Epithelial cell of esophagus (primary cell): ENCODE measurements around the gene DUSP22.

Source experiments
- DNase-seq: peaks from one replicate; pipeline ENCODE4 v3.0.0; 2010; ENCODE audit warnings: low read depth
- H3K4me3 ChIP-seq: 2 replicates; pipeline ENCODE4 v1.5.1; 2011; ENCODE audit warnings: mild to moderate bottlenecking, low read length, control low read depth
- CTCF ChIP-seq: IDR thresholded peaks from 2 replicates; pipeline ENCODE4 v1.5.1; 2011; ENCODE audit warnings: low read depth, mild to moderate bottlenecking, low read length, control low read depth, inconsistent platforms; ENCODE audit not compliant: insufficient read depth; ENCODE audit errors: missing control alignments

DUSP22 gene

GRCh38 chr6:302760-303159, 10.5 kb downstream of the DUSP22 start:
- no peak for DNase-seq
- no peak overlapping the region for H3K4me3 ChIP-seq
- no peak for TF ChIP-seq CTCF

- TF ChIP-seq CTCF: no peak
- no peak for DNase-seq
- H3K4me3 ChIP-seq: no peak overlapping the region
Observed at GRCh38 chr6:303263-303662, 11.0 kb downstream of the DUSP22 start.

- DNase-seq: no peak
- no peak overlapping the region for H3K4me3 ChIP-seq
- peak; percentile 14 for TF ChIP-seq CTCF
Observed at GRCh38 chr6:303948-304558, 11.8 kb downstream of the DUSP22 start.

GRCh38 chr6:304833-305370, 12.6 kb downstream of the DUSP22 start:
- H3K4me3 ChIP-seq: no peak overlapping the region
- TF ChIP-seq CTCF: no peak
- DNase-seq: no peak

- no peak overlapping the region for H3K4me3 ChIP-seq
- DNase-seq: peak; percentile 47
- no peak for TF ChIP-seq CTCF
Observed at GRCh38 chr6:305371-306206, 13.3 kb downstream of the DUSP22 start.

- no peak for DNase-seq
- no peak overlapping the region for H3K4me3 ChIP-seq
- no peak for TF ChIP-seq CTCF
Observed at GRCh38 chr6:306641-307061, 14.4 kb downstream of the DUSP22 start.
